ENCODE measurements around the gene RGS6.

- TF ChIP-seq CTCF (conservative IDR thresholded peaks at IDR 0.05; ENCODE audit: low read depth, low read length), result no peak
- TF ChIP-seq EZH2 (IDR thresholded peaks at IDR 0.05; ENCODE audit: low read length, unreplicated experiment), result no peak
These were observed 667.6 kb downstream of the RGS6 start for GRCh38 chr14:72599579-72600470.
